Osteocyte (in vitro differentiated cells): ENCODE results near the gene FLNC. TPM values are rescaled to one million over a fixed set of nuclear protein-coding genes. Genes with fewer than 3 reads are reported as not detected.

ENCODE experiments used
- DNase-seq: peaks from one replicate; pipeline ENCODE4 v3.0.0; 2021; ENCODE audit warnings: mixed read lengths; ENCODE audit not compliant: unreplicated experiment; ENCODE audit errors: extremely low spot score
- H3K27ac Mint-ChIP-seq: one replicate; pipeline ENCODE4 v1.8.0; 2021; ENCODE audit warnings: mild to moderate bottlenecking, mixed read lengths; ENCODE audit not compliant: unreplicated experiment
- H3K27me3 Mint-ChIP-seq: one replicate; pipeline ENCODE4 v1.8.0; 2021; ENCODE audit warnings: mixed read lengths; ENCODE audit not compliant: unreplicated experiment
- H3K36me3 Mint-ChIP-seq: one replicate; pipeline ENCODE4 v1.8.0; 2021; ENCODE audit warnings: mixed read lengths; ENCODE audit not compliant: unreplicated experiment
- H3K4me1 Mint-ChIP-seq: one replicate; pipeline ENCODE4 v1.8.0; 2021; ENCODE audit warnings: mixed read lengths; ENCODE audit not compliant: unreplicated experiment
- H3K4me3 Mint-ChIP-seq: one replicate; pipeline ENCODE4 v1.8.0; 2021; ENCODE audit warnings: mild to moderate bottlenecking, moderate library complexity, mixed read lengths; ENCODE audit not compliant: unreplicated experiment
- H3K9me3 Mint-ChIP-seq: one replicate; pipeline ENCODE4 v1.8.0; 2021; ENCODE audit warnings: mixed read lengths; ENCODE audit not compliant: unreplicated experiment
- total RNA-seq: library from RNA; stranded (reverse); gene quantifications from 2 replicates; pipeline ENCODE4 v1.2.1, GENCODE V29; 2021
- TF ChIP-seq, protein P1 (sequence below): fragments of 200-600 bp; sonication (generic); IDR thresholded peaks from 2 replicates; pipeline ENCODE4 v1.5.0; 2021; ENCODE audit warnings: antibody characterized with exemption, mild to moderate bottlenecking, moderate library complexity

FLNC gene
- total RNA-seq, 1 donor from 2014 or later = 26.9 TPM

DNA sequence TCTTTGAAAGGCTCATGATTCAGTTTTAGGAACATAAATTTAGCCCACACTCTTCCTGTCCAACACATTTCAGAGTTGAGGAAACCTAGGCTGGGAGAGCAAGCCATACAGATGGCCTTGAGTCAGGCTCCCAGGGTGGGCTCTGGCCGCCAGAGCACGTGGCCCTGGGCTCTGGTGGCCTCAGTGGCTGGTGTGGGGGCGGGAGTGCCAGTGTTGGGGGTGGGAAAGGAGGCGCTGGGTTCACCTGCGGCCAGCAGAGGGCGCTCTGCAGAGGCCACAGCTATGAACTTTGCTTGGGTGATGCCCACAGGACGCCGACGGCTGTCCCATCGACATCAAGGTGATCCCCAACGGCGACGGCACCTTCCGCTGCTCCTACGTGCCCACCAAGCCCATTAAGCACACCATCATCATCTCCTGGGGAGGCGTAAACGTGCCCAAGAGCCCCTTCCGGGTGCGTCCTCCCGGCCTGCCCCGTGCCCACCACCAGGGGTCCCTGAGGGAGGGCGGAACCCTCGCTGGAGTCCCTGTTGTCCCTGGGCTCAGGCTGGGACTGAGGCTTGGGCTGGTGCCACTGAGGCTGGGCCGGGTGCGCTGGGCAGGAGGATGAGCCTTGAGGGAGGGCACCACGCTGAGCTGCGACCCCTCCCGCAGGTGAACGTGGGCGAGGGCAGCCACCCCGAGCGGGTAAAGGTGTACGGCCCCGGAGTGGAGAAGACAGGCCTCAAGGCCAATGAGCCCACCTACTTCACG, 11.9 kb downstream of the FLNC start:
- H3K4me1 Mint-ChIP-seq = no peaks in the 10 kb centered on the region
- H3K4me3 Mint-ChIP-seq = no peak overlapping the region
- no peaks in the 10 kb centered on the region for H3K27me3 Mint-ChIP-seq
- no peak overlapping the region for H3K27ac Mint-ChIP-seq
- H3K9me3 Mint-ChIP-seq = no peaks in the 10 kb centered on the region
- H3K36me3 Mint-ChIP-seq = peaks cover 11% of the 10 kb centered on the region
- DNase-seq = no peak
- TF ChIP-seq, protein P1, sequence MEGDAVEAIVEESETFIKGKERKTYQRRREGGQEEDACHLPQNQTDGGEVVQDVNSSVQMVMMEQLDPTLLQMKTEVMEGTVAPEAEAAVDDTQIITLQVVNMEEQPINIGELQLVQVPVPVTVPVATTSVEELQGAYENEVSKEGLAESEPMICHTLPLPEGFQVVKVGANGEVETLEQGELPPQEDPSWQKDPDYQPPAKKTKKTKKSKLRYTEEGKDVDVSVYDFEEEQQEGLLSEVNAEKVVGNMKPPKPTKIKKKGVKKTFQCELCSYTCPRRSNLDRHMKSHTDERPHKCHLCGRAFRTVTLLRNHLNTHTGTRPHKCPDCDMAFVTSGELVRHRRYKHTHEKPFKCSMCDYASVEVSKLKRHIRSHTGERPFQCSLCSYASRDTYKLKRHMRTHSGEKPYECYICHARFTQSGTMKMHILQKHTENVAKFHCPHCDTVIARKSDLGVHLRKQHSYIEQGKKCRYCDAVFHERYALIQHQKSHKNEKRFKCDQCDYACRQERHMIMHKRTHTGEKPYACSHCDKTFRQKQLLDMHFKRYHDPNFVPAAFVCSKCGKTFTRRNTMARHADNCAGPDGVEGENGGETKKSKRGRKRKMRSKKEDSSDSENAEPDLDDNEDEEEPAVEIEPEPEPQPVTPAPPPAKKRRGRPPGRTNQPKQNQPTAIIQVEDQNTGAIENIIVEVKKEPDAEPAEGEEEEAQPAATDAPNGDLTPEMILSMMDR = peak; percentile 69

DNA sequence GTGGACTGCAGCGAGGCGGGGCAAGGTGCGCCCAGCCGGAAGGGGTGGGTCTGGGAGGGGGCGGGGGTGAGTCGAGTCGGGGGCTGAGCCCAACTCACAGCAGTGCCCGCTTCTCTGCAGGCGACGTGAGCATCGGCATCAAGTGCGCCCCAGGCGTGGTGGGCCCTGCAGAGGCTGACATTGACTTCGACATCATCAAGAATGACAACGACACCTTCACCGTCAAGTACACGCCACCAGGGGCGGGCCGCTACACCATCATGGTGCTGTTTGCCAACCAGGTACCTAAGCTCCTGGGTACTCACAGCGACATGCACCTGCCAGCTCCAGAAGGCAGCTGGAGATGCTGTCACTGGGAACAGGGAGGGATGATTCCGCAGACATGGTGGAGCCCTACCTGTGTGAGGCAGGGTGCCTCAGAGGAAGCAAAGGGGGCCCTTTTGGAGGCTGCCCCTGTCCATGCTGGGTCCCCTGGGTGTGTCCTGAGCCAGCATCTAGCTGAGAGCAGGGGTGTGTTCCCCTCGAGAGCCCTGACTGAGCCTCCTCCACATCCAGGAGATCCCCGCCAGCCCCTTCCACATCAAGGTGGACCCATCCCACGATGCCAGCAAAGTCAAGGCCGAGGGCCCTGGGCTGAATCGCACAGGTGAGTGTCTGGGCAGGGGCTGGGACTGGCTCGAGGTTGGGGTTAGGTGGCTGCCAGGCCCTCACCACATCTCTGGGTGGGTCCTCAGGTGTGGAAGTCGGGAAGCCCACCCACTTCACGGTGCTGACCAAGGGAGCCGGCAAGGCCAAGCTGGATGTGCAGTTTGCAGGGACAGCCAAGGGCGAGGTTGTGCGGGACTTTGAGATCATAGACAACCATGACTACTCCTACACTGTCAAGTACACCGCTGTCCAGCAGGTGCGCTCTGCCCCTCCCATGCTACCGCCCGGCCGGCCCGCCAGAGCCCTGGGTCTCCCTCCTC, 12.8 kb downstream of the FLNC start:
- Mint-ChIP-seq H3K27me3 (no peaks in the 10 kb centered on the region), H3K4me1 (no peaks in the 10 kb centered on the region), H3K4me3 (no peak overlapping the region), H3K27ac (no peak overlapping the region), H3K36me3 (peaks cover 11% of the 10 kb centered on the region), H3K9me3 (no peaks in the 10 kb centered on the region)
- DNase-seq = no peak
- TF ChIP-seq, protein P1 = no peak

DNA sequence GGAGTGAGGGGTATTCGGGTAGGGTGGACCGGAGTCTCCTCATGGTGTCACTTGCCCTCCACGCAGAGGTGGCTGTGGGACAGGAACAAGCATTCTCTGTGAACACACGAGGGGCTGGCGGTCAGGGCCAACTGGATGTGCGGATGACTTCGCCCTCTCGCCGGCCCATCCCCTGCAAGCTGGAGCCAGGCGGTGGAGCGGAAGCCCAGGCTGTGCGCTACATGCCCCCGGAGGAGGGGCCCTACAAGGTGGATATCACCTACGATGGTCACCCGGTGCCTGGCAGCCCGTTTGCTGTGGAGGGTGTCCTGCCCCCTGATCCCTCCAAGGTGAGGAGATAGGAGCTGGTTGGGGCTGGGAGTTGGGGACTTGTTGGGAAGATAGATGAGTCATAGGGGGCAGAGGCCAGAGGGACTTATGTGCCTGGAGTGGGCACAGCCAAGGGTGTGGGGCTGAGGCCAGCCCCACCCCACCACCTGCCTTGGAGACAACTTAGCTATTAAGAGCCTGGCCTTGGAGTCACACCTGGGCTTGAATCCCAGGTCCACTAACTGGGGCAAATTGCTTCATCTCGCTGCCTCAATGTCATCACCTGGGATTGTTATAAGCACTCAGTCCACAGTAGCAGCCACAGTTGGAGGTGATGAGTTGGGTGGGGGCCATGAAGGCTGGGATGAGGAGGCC, 13.9 kb downstream of the FLNC start:
- Mint-ChIP-seq H3K4me1 (no peaks in the 10 kb centered on the region), H3K9me3 (no peaks in the 10 kb centered on the region), H3K36me3 (peaks cover 15% of the 10 kb centered on the region), H3K27ac (no peak overlapping the region), H3K27me3 (no peaks in the 10 kb centered on the region), H3K4me3 (no peak overlapping the region)
- DNase-seq = no peak
- TF ChIP-seq, protein P1 = no peak

DNA sequence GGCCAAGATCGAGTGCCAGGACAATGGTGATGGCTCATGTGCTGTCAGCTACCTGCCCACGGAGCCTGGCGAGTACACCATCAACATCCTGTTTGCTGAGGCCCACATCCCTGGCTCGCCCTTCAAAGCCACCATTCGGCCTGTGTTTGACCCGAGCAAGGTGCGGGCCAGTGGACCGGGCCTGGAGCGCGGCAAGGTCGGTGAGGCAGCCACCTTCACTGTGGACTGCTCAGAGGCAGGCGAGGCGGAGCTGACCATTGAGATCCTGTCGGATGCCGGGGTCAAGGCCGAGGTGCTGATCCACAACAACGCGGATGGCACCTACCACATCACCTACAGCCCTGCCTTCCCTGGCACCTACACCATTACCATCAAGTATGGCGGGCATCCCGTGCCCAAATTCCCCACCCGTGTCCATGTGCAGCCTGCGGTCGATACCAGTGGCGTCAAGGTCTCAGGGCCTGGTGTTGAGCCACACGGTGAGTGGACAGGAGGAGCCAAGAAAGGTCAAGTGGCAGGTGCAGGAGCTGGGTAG, 14.6 kb downstream of the FLNC start:
- H3K4me3 Mint-ChIP-seq = no peak overlapping the region
- H3K27me3 Mint-ChIP-seq = no peaks in the 10 kb centered on the region
- no peak overlapping the region for H3K27ac Mint-ChIP-seq
- no peaks in the 10 kb centered on the region for H3K4me1 Mint-ChIP-seq
- peaks cover 15% of the 10 kb centered on the region for H3K36me3 Mint-ChIP-seq
- no peak for DNase-seq
- TF ChIP-seq, protein P1 = no peak
- no peaks in the 10 kb centered on the region for H3K9me3 Mint-ChIP-seq
